H7 (cell line): Measurements from ENCODE around the gene PLA2G2A. TPM values are rescaled to one million over a fixed set of nuclear protein-coding genes. Genes with fewer than 3 reads are reported as not detected.
A peak's percentile ranks its signal among the peaks of the same experiment; 100 is the strongest.

ENCODE experiments used
- DNase-seq: peaks from one replicate; pipeline ENCODE4 v3.0.0; 2012
- H3K27me3 ChIP-seq: 2 replicates; pipeline ENCODE4 v1.6.0; 2011; ENCODE audit warnings: mild to moderate bottlenecking, low read length; ENCODE audit not compliant: control insufficient read depth, insufficient read depth
- H3K36me3 ChIP-seq: replicated peaks from 2 replicates; pipeline ENCODE4 v1.5.1; 2011; ENCODE audit warnings: low read length; ENCODE audit not compliant: control insufficient read depth, insufficient read depth
- H3K4me3 ChIP-seq: 2 replicates; pipeline ENCODE4 v1.5.1; 2011; ENCODE audit warnings: low read depth, mild to moderate bottlenecking, control low read depth, low read length, moderate library complexity; ENCODE audit not compliant: insufficient read depth
- total RNA-seq: library from RNA; depleted of rRNA; stranded (reverse); fragments of >200 nt; shearing (Covaris generic); gene quantifications from 2 replicates; pipeline ENCODE4 v1.2.3, GENCODE V29; 2014

PLA2G2A gene
- total RNA-seq, 1 experiment from 2014 or later = not detected

DNA sequence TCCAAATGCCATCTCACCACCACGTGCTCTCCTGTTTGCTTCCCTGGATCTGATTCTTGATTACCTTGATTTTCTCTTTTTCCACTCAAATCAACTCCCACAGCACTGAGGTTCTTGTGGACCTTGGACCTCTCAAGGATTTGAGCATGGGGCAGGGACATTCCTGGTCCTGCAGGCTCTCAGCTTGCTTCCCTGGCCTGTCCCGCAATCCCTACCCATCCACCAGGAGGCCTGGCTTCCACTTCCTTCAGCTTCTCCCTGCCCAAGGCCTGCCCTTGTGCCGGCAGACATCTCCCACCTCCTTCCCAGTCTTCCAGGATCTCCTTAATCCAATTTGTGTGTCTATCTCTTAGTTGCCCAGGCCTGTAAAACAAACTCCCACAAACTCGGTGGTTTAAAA is 21.6 kb downstream of the PLA2G2A start:
- H3K27me3 ChIP-seq = no peaks in the 10 kb centered on the region; the same call in 1 of the 2 replicates
- H3K36me3 ChIP-seq = no peaks in the 10 kb centered on the region
- peak; percentile 55 for DNase-seq
- H3K4me3 ChIP-seq = no peak overlapping the region

DNA sequence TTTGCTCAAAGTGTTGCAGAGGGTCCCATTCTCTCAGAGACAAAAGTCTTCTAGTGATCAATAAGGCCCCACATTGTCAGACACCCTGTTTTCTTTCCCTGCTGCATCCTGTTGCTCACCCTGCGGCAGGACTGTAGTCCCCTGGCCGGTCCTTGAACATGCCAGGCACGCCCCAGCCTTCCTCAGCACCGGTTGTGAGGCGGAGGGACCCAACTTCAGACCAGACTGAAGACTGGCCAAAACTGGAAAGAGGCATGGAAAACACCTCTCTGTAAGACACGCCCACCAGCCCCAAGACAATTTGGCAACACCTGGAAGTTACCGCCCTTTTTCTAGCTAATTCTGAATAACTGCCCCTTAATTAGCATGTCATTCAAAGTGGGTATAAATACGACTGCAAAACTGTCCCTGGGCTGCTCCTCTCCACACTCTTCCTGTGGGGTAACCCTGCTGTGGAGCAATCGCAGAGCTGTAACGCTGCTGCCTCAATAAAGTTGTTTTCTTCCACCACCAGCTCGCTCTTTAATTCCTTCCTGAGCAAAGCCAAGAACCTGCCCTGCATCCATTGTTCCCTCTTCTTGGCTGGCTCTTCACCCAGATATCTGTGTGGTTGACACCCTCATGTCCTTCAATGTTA is 23.8 kb downstream of the PLA2G2A start:
- no peak overlapping the region for H3K4me3 ChIP-seq
- no peaks in the 10 kb centered on the region for H3K36me3 ChIP-seq
- DNase-seq = no peak
- no peaks in the 10 kb centered on the region; the same call in 1 of the 2 replicates for H3K27me3 ChIP-seq

DNA sequence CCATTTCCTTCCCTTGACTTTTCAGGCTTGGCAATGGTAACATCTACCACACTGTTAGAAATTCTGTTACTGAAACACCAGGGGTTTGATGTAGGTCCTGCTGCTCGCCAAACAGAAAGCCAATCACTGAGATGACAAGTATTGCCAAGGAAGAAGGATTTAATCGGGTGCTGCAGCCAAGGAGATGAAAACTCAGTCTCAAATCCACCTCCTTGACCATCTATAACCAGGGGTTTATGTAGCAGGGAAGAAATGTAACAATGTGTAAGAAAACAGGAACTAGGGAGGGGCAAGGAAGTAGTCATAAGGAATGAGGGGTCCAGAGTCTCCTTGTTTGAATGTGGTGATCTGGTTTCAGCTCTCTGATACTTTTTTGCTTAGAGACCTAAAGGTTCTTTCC is 25.4 kb downstream of the PLA2G2A start:
- Histone ChIP-seq H3K4me3 (no peak overlapping the region), H3K27me3 (no peaks in the 10 kb centered on the region), H3K36me3 (no peaks in the 10 kb centered on the region)
- DNase-seq = no peak

DNA sequence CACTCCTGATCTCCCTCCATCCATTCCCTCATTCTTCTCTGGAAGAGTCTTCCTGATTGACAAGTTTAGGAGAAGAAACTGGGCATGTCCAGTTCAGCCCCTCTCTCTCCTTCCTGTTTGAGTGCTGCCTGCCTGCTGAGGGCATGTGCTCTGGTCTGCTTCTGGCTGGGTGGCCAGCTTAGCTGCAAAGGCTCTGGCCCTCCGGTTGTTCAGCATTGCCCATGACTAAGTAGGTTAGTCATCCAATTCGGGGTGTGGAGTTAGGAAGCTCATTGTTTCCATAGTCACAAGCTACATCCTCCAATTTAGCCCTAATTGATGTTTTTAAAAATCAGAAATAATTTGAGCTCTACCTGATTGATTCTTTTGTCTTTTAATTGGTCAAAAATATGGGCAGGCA is 30.4 kb downstream of the PLA2G2A start:
- Histone ChIP-seq H3K36me3 (no peaks in the 10 kb centered on the region), H3K4me3 (no peak overlapping the region), H3K27me3 (no peaks in the 10 kb centered on the region)
- no peak for DNase-seq

DNA sequence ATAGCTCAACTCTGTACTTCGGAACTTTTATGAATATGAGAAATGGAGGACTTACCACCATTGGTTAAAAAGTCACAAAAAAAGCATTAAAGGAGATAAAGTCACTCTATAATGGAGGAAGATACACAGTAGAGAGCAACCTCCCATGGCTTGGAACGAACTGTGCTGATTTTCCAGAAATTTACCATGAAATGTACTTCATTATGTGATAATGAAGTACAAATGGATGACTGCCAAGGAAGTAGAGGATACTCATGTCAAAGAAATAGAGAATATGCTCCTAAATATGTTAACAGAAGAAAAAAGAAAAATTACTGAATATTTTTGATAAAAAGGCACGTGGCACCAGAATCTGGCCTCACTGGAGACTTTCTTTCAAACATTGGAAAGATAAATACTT is 32.4 kb downstream of the PLA2G2A start:
- DNase-seq = no peak
- H3K27me3 ChIP-seq = no peaks in the 10 kb centered on the region
- H3K4me3 ChIP-seq = no peak overlapping the region
- no peaks in the 10 kb centered on the region for H3K36me3 ChIP-seq

- Histone ChIP-seq H3K27me3 (no peaks in the 10 kb centered on the region), H3K4me3 (no peak overlapping the region), H3K36me3 (no peaks in the 10 kb centered on the region)
- no peak for DNase-seq
Measured at GRCh38 chr1:19946331-19946751, 33.1 kb downstream of the PLA2G2A start.

DNA sequence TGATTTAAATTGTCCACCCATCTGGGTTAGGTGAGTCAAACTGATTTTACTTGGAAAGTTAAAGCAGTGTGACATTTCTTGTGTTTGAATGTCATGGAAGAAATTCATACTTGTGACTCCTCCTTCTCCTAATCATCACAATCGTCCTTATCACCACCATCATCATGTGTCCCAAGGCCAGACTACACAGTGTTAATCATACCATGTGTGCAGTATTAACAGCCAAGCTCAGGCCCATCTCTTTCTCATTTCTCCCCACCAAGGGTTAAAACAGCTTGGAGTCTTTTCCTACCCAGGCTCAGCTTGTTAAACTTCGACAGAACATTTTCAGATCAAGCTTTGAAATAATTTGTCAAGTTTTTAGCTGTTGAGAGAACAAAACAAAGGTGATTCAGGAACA is 33.5 kb downstream of the PLA2G2A start:
- Histone ChIP-seq H3K4me3 (no peak overlapping the region), H3K36me3 (no peaks in the 10 kb centered on the region), H3K27me3 (no peaks in the 10 kb centered on the region)
- DNase-seq = no peak

DNA sequence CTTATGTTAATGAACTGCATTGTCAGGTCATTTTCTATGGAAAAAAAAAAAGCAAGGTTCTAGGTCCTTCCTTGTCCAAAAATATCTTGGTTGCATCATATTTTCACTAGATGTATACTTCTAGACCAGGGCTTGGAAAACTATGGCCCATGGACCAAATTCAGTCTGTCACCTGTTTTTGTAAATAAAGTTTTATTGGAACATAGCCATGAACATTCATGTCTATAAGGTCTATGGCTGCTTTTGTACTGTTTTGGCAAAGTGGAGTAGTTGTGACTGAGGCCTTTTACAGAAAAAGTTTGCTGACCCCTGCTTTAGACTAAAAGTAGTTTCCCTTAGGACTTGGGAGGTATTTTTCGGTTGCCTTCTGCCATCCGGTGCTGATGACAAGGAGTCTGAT is 36.8 kb downstream of the PLA2G2A start:
- no peak for DNase-seq
- Histone ChIP-seq H3K27me3 (no peaks in the 10 kb centered on the region), H3K4me3 (no peak overlapping the region), H3K36me3 (no peaks in the 10 kb centered on the region)

DNA sequence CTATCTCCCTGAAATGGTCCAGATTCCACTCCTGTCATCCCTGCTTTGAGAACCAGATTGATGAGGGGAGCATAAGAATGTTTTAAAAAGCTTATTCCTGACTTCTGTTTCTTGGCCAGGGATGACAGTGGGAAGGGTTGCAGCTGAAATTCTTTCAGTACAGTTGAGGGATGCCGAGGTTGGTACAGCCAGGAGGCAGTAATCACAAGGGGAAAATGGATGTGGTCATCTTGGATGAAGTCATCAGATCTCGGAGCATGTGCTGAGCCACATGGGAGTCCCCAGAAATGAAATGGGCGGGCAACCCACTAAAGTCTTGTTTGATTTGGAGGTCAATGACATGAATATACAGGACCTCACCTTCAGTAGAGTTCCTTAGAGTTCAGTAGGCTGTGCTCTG is 37.3 kb downstream of the PLA2G2A start:
- no peak for DNase-seq
- no peak overlapping the region for H3K4me3 ChIP-seq
- no peaks in the 10 kb centered on the region for H3K36me3 ChIP-seq
- no peaks in the 10 kb centered on the region for H3K27me3 ChIP-seq

GRCh38 chr1:19941206-19941568 is 38.2 kb downstream of the PLA2G2A start:
- no peak for DNase-seq
- Histone ChIP-seq H3K27me3 (no peaks in the 10 kb centered on the region), H3K36me3 (no peaks in the 10 kb centered on the region), H3K4me3 (no peak overlapping the region)

DNA sequence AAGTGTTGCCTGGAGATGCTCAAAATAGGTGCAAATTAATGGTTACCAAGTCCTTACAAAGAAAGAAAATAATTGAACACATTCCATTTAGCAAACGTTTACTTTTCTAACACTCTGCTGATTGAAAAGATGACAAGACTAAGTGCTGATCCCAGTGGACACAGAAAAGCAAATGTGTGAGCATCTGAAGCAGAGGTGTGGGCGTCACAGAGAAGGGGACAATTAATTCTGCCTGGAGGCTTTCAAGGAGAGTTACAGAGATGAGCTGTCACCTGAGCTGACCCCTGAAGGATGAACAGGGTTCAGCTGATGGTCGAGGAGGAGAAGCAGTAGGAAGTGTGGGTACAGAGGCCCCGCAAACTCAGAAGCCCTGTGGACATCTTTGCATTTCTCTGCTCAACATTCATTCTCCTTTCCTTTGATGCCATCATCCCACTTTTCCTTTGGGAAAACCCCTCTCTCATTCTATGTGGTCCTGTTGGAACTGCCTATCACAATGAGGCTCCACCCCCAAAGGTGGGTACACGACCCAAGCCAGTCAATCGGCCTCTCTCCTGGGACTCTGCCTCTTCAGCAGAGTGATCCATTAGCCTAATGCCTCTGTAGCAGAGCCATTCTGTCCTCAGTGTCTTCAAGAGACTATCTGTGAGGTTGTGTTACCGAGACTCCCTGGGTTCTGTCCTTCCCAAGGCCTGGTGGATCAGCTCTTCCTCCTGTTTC is 38.8 kb downstream of the PLA2G2A start:
- Histone ChIP-seq H3K27me3 (no peaks in the 10 kb centered on the region), H3K36me3 (no peaks in the 10 kb centered on the region), H3K4me3 (no peak overlapping the region)
- peak; percentile 39 for DNase-seq

- no peaks in the 10 kb centered on the region for H3K36me3 ChIP-seq
- DNase-seq = no peak
- H3K4me3 ChIP-seq = no peak overlapping the region
- H3K27me3 ChIP-seq = no peaks in the 10 kb centered on the region
Measured at GRCh38 chr1:19938472-19938871, 40.9 kb downstream of the PLA2G2A start.

DNA sequence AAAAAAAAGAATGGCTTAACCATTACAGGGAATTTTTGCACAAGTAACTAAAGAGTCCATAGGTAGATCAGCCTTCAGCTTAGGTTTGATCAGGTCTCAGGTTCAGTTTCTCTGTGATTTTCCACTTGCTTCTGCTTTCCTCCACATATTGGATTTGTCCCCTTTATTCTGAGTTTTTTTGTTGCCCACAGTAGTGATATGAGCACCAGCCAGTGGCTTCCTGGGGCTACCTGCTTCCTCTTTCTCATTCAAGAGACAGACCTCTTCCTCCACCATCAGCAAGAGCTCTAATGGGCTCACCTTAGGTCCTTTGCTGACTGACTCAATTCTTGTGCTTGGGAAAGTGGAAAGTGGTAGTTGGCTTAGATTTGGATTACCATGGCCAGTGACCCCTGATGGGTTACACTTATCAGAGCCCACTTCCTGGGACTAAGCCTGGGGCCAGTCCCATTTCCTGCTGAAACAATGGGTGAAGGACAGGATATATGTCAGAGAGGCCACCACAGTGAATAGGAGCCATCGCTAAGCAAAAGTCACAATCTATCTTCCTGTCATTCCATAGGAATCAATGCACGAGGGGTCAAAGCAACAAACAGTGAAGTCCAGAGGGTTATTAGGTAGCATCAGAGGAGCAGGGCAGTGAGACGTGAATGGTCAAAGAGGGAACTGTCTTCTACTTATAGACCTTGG is 43.2 kb downstream of the PLA2G2A start:
- H3K27me3 ChIP-seq = no peaks in the 10 kb centered on the region
- DNase-seq = no peak
- H3K4me3 ChIP-seq = no peak overlapping the region
- no peaks in the 10 kb centered on the region for H3K36me3 ChIP-seq

DNA sequence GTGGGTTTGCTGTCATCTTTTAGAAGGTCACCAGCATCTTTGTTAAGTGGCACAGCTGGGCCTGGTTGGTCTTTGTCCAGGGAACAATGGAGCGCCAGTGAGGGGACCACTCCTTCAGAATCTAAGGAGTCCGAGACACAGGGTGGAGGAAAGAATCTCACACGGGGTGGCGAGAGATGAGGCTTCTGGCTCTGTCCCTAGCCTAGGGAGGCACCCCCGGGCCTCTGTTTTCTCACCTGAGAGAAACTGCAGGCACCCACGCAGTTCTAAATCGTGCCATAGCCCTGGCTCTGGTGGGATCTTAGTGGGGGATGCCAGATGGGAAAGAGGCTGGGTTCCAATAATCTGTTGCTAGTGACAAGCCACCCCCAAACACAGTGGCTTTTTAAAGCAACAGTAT is 45.1 kb downstream of the PLA2G2A start:
- H3K4me3 ChIP-seq = no peak overlapping the region
- DNase-seq = no peak
- no peaks in the 10 kb centered on the region for H3K36me3 ChIP-seq
- no peaks in the 10 kb centered on the region for H3K27me3 ChIP-seq

DNA sequence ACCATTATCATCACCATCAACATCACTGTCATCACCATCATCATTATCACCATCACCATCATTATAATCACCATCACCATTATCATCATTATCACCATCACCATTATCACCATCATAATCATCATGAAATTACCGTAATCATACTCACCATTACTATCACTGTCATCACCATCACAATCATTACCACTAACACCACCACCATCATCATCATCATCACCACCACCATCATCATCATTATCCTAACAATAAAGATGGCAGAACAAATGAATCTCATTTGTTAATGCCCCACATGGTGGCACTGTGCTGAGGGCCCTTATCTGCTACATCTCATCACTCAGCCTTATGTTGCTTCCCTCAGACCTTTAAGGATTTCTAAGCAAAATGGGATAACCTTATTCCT is 46.6 kb downstream of the PLA2G2A start:
- DNase-seq = no peak
- no peak overlapping the region for H3K4me3 ChIP-seq
- no peaks in the 10 kb centered on the region for H3K27me3 ChIP-seq
- H3K36me3 ChIP-seq = no peaks in the 10 kb centered on the region
